HG02623 (cell line): ENCODE measurements around the gene PCDHGA8.
"Not testable (repeated sequence)": the region's sequence is repeated elsewhere in the genome, so short reads cannot be mapped to it uniquely, and the experiment has no call there.

Experiments used
- ATAC-seq: cut with Tn5 transposase; IDR thresholded peaks from one replicate; pipeline ENCODE4 v1.9.1; 2021; ENCODE audit warnings: moderate library complexity; ENCODE audit not compliant: unreplicated experiment

Gene PCDHGA8

GRCh38 chr5:141369994-141370848 lies 22.2 kb upstream of the PCDHGA8 start, which contains the start of gene PCDHGB3:
TSS of gene PCDHGB3 (plus strand) at chr5:141370242. CDS start at chr5:141370395, 153 bp downstream.
- peak; percentile 89 for ATAC-seq

DNA sequence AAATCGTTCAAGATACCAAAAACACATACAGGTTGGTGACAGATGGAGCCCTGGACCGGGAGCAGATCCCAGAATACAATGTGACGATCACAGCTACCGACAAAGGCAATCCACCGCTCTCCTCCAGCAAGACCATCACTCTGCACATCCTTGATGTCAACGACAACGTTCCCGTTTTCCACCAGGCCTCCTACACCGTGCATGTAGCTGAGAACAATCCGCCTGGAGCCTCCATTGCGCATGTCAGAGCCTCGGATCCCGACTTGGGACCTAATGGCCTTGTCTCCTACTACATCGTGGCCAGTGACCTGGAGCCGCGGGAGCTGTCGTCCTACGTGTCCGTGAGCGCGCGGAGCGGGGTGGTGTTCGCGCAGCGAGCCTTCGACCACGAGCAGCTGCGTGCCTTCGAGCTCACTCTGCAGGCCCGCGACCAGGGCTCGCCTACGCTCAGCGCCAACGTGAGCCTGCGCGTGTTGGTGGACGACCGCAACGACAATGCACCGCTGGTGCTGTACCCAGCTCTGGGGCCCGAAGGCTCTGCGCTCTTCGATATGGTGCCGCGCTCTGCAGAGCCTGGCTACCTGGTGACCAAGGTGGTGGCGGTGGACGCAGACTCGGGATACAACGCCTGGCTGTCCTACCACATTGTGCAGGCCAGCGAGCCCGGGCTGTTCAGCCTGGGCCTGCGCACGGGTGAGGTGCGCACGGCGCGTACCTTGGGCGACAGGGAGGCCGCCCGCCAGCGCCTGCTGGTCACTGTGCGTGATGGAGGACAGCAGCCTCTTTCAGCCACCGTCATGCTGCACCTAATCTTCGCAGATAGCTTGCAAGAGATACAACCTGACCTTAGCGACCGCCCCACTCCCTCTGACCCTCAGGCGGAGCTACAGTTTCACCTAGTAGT lies 20.6 kb upstream of the PCDHGA8 start:
- ATAC-seq = no peak

DNA sequence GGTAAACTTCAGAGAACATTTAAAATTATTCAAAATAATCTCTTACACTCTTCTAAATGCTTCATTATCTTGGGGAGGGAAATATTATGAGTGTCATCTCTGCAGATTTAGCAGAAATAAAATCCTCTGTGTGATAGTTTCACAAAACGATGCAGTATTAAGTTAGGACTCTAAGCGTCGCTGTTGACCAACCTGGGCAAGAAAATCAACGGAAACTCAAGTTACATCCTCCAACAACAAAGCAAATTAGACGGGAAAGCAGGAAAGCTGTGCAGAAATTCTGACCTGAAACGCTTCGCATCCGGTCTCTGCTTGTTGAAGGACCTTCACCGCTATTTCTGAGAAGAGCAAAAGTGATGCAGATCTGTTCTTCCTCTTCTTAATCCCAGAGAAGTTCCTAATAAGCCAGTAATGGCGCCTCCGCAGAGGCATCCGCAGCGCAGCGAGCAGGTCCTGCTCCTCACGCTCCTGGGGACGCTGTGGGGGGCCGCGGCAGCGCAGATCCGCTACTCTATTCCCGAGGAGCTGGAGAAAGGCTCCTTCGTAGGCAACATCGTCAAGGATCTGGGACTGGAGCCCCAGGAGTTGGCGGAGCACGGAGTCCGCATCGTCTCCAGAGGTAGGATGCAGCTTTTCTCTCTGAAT lies 18.6 kb upstream of the PCDHGA8 start, which contains the start of gene PCDHGA6:
TSS of gene PCDHGA6 (plus strand) at position 219 of the 645 bp plus-strand sequence. CDS start at position 412, 193 bp downstream.
- ATAC-seq = no peak

- no peak for ATAC-seq
These were observed 17.8 kb upstream of the PCDHGA8 start for GRCh38 chr5:141374627-141375026.

DNA sequence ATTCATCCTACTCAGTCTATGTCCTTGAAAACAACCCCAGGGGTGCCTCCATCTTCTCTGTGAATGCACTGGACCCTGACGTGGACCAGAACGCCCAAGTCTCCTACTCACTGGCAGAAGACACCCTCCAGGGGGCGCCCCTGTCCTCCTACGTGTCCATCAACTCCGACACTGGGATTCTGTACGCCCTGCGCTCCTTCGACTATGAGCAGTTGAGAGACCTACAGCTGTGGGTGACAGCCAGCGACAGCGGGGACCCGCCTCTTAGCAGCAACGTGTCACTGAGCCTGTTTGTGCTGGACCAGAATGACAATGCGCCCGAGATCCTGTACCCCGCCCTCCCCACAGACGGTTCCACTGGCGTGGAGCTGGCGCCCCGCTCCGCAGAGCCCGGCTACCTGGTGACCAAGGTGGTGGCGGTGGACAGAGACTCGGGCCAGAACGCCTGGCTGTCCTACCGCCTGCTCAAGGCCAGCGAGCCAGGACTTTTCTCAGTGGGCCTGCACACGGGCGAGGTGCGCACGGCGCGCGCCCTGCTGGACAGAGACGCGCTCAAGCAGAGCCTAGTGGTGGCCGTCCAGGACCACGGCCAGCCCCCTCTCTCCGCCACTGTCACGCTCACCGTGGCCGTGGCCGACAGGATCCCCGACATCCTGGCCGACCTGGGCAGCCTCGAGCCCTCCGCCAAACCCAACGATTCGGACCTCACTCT lies 16.8 kb upstream of the PCDHGA8 start:
- ATAC-seq = not testable (repeated sequence)

DNA sequence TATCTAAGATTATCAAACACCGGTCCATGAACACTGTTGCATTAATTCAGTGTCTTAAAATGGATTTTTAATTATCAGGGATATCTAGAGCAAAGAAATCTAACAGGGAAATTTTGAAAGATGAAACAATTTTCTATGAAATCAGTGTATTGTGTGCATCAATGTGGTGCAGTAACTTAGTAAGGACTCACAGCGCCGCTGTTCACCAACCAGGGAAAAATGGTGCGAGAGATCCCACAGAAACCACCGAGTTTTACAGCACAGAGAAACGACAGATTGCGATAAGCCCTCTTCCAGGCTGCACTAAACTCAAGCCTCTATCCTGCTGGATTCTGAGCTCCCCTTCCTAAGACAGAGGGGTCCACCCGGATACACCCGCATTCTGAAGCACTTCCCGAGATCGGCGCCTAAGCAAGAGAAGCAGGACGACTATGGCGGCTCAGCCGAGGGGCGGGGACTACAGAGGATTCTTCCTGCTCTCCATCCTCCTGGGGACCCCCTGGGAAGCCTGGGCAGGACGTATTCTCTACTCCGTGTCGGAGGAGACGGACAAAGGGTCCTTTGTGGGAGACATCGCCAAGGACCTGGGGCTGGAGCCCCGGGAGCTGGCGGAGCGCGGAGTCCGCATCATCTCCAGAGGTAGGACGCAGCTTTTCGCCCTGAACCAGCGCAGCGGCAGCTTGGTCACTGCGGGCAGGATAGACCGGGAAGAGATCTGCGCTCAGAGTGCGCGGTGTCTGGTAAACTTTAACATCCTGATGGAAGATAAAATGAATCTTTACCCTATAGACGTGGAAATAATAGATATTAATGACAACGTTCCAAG lies 9.8 kb upstream of the PCDHGA8 start, which contains the start of gene PCDHGA7:
TSS of gene PCDHGA7 (plus strand) at position 274 of the 826 bp plus-strand sequence. CDS start at position 432, 158 bp downstream.
- ATAC-seq = no peak

GRCh38 chr5:141383345-141383744 lies 9.1 kb upstream of the PCDHGA8 start:
- ATAC-seq = no peak

DNA sequence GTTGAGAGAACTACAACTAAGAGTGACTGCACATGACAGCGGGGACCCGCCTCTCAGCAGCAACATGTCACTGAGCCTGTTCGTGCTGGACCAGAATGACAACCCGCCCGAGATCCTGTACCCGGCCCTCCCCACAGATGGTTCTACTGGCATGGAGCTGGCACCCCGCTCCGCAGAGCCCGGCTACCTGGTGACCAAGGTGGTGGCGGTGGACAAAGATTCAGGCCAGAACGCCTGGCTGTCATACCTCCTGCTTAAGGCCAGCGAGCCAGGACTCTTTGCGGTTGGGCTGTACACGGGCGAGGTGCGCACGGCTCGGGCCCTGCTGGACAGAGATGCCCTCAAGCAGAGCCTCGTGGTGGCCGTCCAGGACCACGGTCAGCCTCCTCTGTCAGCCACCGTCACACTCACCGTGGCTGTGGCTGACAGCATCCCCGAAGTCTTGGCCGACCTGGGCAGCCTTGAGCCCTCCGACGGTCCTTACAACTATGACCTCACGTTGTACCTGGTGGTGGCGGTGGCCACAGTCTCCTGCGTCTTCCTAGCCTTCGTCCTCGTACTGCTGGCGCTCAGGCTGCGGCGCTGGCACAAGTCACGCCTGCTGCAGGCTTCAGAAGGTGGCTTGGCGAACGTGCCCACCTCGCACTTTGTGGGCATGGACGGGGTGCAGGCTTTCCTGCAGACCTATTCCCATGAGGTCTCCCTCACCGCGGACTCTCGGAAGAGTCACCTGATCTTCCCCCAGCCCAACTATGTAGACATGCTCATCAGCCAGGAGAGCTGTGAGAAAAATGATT lies 7.8 kb upstream of the PCDHGA8 start:
- ATAC-seq = no peak

DNA sequence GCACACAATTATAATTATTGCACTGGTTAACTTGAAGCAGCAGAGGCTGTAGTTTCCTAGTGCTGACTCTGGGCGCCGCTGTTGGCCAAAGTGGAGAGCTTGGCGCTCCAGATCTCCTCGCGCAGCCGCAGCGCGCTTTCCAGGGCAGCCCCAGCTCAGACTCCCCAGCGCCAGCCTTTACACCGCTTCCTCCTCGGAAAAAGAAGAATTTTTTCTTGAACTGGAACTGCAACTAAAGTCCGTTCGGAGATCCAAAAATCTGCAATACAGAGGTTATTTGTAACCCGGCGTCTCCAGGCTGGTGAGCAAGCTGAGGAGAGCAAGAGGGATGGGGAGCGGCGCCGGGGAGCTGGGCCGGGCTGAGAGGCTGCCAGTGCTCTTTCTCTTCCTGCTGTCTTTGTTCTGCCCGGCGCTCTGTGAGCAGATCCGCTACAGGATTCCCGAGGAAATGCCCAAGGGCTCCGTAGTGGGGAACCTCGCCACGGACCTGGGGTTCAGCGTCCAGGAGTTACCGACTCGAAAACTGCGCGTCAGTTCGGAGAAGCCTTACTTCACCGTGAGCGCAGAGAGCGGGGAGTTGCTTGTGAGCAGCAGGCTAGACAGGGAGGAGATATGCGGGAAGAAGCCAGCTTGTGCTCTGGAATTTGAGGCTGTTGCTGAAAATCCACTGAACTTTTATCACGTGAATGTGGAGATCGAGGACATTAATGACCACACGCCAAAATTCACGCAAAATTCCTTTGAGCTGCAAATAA lies 4.7 kb upstream of the PCDHGA8 start, which contains the start of gene PCDHGB4:
TSS of gene PCDHGB4 (plus strand) at position 142 of the 755 bp plus-strand sequence. CDS start at position 329, 187 bp downstream.
- ATAC-seq = not testable (repeated sequence)

DNA sequence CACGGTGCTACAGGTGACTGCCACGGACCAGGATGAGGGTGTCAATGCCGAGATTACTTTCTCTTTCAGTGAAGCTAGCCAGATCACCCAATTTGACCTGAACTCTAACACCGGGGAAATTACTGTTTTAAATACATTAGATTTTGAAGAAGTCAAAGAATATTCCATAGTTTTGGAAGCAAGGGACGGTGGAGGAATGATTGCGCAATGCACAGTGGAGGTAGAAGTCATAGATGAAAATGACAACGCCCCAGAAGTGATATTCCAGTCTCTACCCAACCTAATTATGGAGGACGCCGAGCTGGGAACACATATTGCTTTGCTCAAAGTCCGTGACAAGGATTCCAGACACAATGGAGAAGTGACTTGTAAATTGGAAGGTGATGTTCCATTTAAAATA lies 3.8 kb upstream of the PCDHGA8 start:
- ATAC-seq = no peak

DNA sequence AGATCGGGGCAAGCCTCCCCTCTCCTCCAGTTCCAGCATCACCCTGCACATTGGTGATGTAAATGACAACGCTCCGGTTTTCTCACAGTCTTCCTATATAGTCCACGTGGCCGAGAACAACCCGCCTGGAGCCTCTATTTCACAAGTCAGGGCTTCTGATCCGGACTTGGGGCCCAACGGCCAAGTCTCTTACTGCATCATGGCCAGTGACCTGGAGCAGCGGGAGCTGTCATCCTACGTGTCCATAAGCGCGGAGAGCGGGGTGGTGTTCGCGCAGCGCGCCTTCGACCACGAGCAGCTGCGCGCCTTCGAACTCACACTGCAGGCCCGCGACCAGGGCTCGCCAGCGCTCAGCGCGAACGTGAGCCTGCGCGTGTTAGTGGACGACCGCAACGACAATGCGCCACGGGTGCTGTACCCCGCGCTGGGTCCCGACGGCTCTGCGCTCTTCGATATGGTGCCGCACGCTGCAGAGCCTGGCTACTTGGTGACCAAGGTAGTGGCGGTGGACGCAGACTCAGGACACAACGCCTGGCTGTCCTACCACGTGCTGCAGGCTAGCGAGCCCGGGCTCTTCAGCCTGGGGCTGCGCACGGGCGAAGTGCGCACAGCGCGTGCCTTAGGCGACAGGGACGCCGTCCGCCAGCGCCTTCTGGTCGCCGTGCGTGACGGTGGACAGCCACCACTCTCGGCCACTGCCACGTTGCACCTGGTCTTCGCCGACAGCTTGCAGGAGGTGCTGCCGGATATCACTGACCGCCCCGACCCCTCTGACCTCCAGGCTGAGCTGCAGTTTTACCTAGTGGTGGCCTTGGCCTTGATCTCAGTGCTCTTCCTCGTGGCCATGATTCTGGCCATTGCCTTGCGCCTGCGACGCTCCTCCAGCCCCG lies 3.0 kb upstream of the PCDHGA8 start:
- no peak for ATAC-seq

- no peak for ATAC-seq
These were observed 834 bp downstream of the PCDHGA8 start for GRCh38 chr5:141393267-141393666.

GRCh38 chr5:141394401-141395187 lies 2.2 kb downstream of the PCDHGA8 start:
- not testable (repeated sequence) for ATAC-seq

- ATAC-seq = peak; percentile 72
These were observed 5.5 kb downstream of the PCDHGA8 start, which contains the start of gene PCDHGB5 for GRCh38 chr5:141397756-141398551. TSS of gene PCDHGB5 (plus strand) at chr5:141397947. CDS start at chr5:141398128, 181 bp downstream.

- ATAC-seq = no peak
These were observed 6.2 kb downstream of the PCDHGA8 start for GRCh38 chr5:141398608-141399007.
